ENCODE data around the gene PDCL3. TPM values are rescaled to one million over a fixed set of nuclear protein-coding genes. Genes with fewer than 3 reads are reported as not detected.

PDCL3 gene
- total RNA-seq: 10 to 100 TPM; 24.9 to 39.4 TPM
- long read RNA-seq, donor 1, transcript PDCL3-201 (6 exons, 1,337 nt): major isoform, 15 of 16 reads
- long read RNA-seq, donor 1, partial matches to known transcripts: 1 of 16 reads
- long read RNA-seq, donor 1, other reads (novel, unspliced or antisense): 0 of 16 reads
- long read RNA-seq, donor 2, transcript PDCL3-201 (6 exons, 1,337 nt): major isoform, 130 of 146 reads
- long read RNA-seq, donor 2, partial matches to known transcripts: 6 of 146 reads
- long read RNA-seq, donor 2, other reads (novel, unspliced or antisense): 10 of 146 reads

GRCh38 chr2:100562613-100563406, at the start of gene PDCL3:
PDCL3 (plus strand) TSS chr2:100562993; CDS start chr2:100563068, 75 bp downstream.
- intact Hi-C loops (cut with DNase I): no loop called here
- DNase-seq (ENCODE audit: low spot score): peak; percentile 99

GRCh38 chr2:100513650-100514049, 49.1 kb upstream of the PDCL3 start:
- intact Hi-C loops (cut with DNase I): loop anchor here in 1 of 2 donors (2.0 kb wide), 1 partner anchor 73 kb away; no protein-coding TSS in a partner anchor
- DNase-seq (ENCODE audit: low spot score): no peak

GRCh38 chr2:100517556-100517955, 45.2 kb upstream of the PDCL3 start:
- no peak for DNase-seq (ENCODE audit: low spot score)
- intact Hi-C loops (cut with DNase I): no loop called here

- DNase-seq (ENCODE audit: low spot score): no peak
- intact Hi-C loops (cut with DNase I): no loop called here
Observed at GRCh38 chr2:100518801-100519200, 44.0 kb upstream of the PDCL3 start.

GRCh38 chr2:100520224-100520623, 42.6 kb upstream of the PDCL3 start:
- intact Hi-C loops (cut with DNase I): no loop called here
- no peak for DNase-seq (ENCODE audit: low spot score)

GRCh38 chr2:100522430-100522829, 40.4 kb upstream of the PDCL3 start:
- no peak for DNase-seq (ENCODE audit: low spot score)
- intact Hi-C loops (cut with DNase I): no loop called here

GRCh38 chr2:100524331-100524730, 38.5 kb upstream of the PDCL3 start:
- intact Hi-C loops (cut with DNase I): no loop called here
- DNase-seq (ENCODE audit: low spot score): no peak

GRCh38 chr2:100526868-100527267, 35.9 kb upstream of the PDCL3 start:
- DNase-seq (ENCODE audit: low spot score): no peak
- intact Hi-C loops (cut with DNase I): no loop called here

GRCh38 chr2:100527440-100528015, 35.3 kb upstream of the PDCL3 start:
- no peak for DNase-seq (ENCODE audit: low spot score)
- intact Hi-C loops (cut with DNase I): no loop called here

GRCh38 chr2:100529176-100529575, 33.6 kb upstream of the PDCL3 start:
- intact Hi-C loops (cut with DNase I): no loop called here
- no peak for DNase-seq (ENCODE audit: low spot score)

- DNase-seq (ENCODE audit: low spot score): no peak
- intact Hi-C loops (cut with DNase I): no loop called here
Observed at GRCh38 chr2:100529900-100530299, 32.9 kb upstream of the PDCL3 start.

GRCh38 chr2:100535855-100536254, 26.9 kb upstream of the PDCL3 start:
- intact Hi-C loops (cut with DNase I): no loop called here
- no peak for DNase-seq (ENCODE audit: low spot score)

GRCh38 chr2:100537918-100538317, 24.9 kb upstream of the PDCL3 start:
- intact Hi-C loops (cut with DNase I): no loop called here
- DNase-seq (ENCODE audit: low spot score): no peak

GRCh38 chr2:100539221-100539620, 23.6 kb upstream of the PDCL3 start:
- intact Hi-C loops (cut with DNase I): no loop called here
- DNase-seq (ENCODE audit: low spot score): no peak

GRCh38 chr2:100541404-100541803, 21.4 kb upstream of the PDCL3 start:
- intact Hi-C loops (cut with DNase I): no loop called here
- DNase-seq (ENCODE audit: low spot score): no peak

GRCh38 chr2:100542418-100542817, 20.4 kb upstream of the PDCL3 start:
- no peak for DNase-seq (ENCODE audit: low spot score)
- intact Hi-C loops (cut with DNase I): no loop called here

GRCh38 chr2:100544911-100545596, 17.7 kb upstream of the PDCL3 start:
- no peak for DNase-seq (ENCODE audit: low spot score)
- intact Hi-C loops (cut with DNase I): no loop called here

- intact Hi-C loops (cut with DNase I): no loop called here
- DNase-seq (ENCODE audit: low spot score): no peak
Observed at GRCh38 chr2:100546469-100546868, 16.3 kb upstream of the PDCL3 start.

GRCh38 chr2:100548771-100549170, 14.0 kb upstream of the PDCL3 start:
- intact Hi-C loops (cut with DNase I): no loop called here
- DNase-seq (ENCODE audit: low spot score): no peak

GRCh38 chr2:100551303-100551702, 11.5 kb upstream of the PDCL3 start:
- no peak for DNase-seq (ENCODE audit: low spot score)
- intact Hi-C loops (cut with DNase I): no loop called here

All from posterior vena cava (tissue), 2 donors.